PFSK-1 (cell line): ENCODE measurements around the gene IRAK1.

Experiments used
- POLR2AphosphoS5 ChIP-seq: IDR thresholded peaks from 2 replicates; pipeline ENCODE4 v1.6.1; 2012; ENCODE audit warnings: low read depth, mild to moderate bottlenecking, control low read depth, low read length, moderate library complexity
- REST ChIP-seq, 2 experiments: IDR thresholded peaks; 2 replicates each; pipeline versions ENCODE4 v1.6.1 to v1.8.0; 2011 to 2012; ENCODE audit warnings: low read depth in 2 of 2, low read length in 2 of 2, control low read depth in 1 of 2, inconsistent platforms in 1 of 2, mild to moderate bottlenecking in 1 of 2, moderate library complexity in 1 of 2; ENCODE audit not compliant: insufficient read depth in 1 of 2
- SIN3A ChIP-seq: IDR thresholded peaks from 2 replicates; pipeline ENCODE4 v1.6.1; 2012; ENCODE audit warnings: mild to moderate bottlenecking, low read length, moderate library complexity, borderline replicate concordance; ENCODE audit not compliant: insufficient read depth

DNA sequence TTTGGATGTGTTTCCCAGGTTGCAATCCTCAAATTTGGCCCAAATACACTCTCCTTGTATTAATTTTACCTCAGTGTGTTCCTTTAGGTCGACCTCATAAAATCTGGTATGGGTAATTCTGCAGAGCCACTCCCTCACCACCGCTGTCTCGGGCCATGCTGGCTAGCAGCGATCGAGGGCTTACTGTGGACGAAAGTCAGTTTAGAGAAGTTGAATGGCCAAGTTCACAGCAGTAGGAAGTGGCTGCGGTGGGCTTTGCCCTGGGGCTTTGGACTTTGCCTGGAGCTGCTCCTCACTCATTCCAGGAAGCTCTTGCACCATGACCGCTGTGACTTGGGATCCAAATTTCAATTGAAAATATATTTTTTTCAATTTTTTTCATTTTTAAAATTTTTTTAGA, 27.5 kb downstream of the IRAK1 start:
- TF ChIP-seq SIN3A (no peak), REST (IDR thresholded peaks at IDR 0.05; ENCODE audit: insufficient read depth in 1 of 2, low read depth in 2 of 2, low read length in 2 of 2) (no peak), POLR2AphosphoS5 (no peak)
